Type B pancreatic cell (in vitro differentiated cells): ENCODE results near the gene TCF25. TPM values are rescaled to one million over a fixed set of nuclear protein-coding genes. Genes with fewer than 3 reads are reported as not detected.
A peak's percentile ranks its signal among the peaks of the same experiment; 100 is the strongest.
"Not testable (repeated sequence)": the region's sequence is repeated elsewhere in the genome, so short reads cannot be mapped to it uniquely, and the experiment has no call there.

ENCODE experiments used
- DNase-seq: peaks from one replicate; pipeline ENCODE4 v3.0.0; 2021; ENCODE audit warnings: mixed read lengths; ENCODE audit not compliant: unreplicated experiment; ENCODE audit errors: extremely low spot score
- H3K27ac Mint-ChIP-seq: 2 replicates; pipeline ENCODE4 v1.8.0; 2021; ENCODE audit warnings: mild to moderate bottlenecking, mixed read lengths
- H3K27me3 Mint-ChIP-seq: 2 replicates; pipeline ENCODE4 v1.8.0; 2021; ENCODE audit warnings: mixed read lengths
- H3K36me3 Mint-ChIP-seq: 2 replicates; pipeline ENCODE4 v1.8.0; 2021; ENCODE audit warnings: mixed read lengths
- H3K4me1 Mint-ChIP-seq: one replicate; pipeline ENCODE4 v1.8.0; 2021; ENCODE audit warnings: mixed read lengths; ENCODE audit not compliant: unreplicated experiment
- H3K4me3 Mint-ChIP-seq: 2 replicates; pipeline ENCODE4 v1.8.0; 2021; ENCODE audit warnings: mild to moderate bottlenecking, mixed read lengths
- H3K9me3 Mint-ChIP-seq: 2 replicates; pipeline ENCODE4 v1.8.0; 2021; ENCODE audit warnings: mixed read lengths
- long read RNA-seq: library from polyadenylated mRNA; unstranded; transcript quantifications from one replicate; pipeline ENCODE4 v2.0.0, GENCODE V29; 2020
- total RNA-seq: library from RNA; stranded (reverse); gene quantifications from 2 replicates; pipeline ENCODE4 v1.2.1, GENCODE V29; 2021; ENCODE audit warnings: low replicate concordance
- TF ChIP-seq, protein P1 (sequence below): fragments of 200-600 bp; sonication (generic); conservative IDR thresholded peaks from 2 replicates; pipeline ENCODE4 v1.5.0; 2021; ENCODE audit warnings: antibody characterized with exemption, mild to moderate bottlenecking

TCF25 gene, protein sequence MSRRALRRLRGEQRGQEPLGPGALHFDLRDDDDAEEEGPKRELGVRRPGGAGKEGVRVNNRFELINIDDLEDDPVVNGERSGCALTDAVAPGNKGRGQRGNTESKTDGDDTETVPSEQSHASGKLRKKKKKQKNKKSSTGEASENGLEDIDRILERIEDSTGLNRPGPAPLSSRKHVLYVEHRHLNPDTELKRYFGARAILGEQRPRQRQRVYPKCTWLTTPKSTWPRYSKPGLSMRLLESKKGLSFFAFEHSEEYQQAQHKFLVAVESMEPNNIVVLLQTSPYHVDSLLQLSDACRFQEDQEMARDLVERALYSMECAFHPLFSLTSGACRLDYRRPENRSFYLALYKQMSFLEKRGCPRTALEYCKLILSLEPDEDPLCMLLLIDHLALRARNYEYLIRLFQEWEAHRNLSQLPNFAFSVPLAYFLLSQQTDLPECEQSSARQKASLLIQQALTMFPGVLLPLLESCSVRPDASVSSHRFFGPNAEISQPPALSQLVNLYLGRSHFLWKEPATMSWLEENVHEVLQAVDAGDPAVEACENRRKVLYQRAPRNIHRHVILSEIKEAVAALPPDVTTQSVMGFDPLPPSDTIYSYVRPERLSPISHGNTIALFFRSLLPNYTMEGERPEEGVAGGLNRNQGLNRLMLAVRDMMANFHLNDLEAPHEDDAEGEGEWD
- total RNA-seq = 170 and 184 TPM in 2 replicates
- long read RNA-seq, transcript TCF25-201 (18 exons, 2,233 nt) = major isoform, 88 of 162 reads
- long read RNA-seq, partial matches to known transcripts = 21 of 162 reads
- long read RNA-seq, other reads (novel, unspliced or antisense) = 53 of 162 reads

DNA sequence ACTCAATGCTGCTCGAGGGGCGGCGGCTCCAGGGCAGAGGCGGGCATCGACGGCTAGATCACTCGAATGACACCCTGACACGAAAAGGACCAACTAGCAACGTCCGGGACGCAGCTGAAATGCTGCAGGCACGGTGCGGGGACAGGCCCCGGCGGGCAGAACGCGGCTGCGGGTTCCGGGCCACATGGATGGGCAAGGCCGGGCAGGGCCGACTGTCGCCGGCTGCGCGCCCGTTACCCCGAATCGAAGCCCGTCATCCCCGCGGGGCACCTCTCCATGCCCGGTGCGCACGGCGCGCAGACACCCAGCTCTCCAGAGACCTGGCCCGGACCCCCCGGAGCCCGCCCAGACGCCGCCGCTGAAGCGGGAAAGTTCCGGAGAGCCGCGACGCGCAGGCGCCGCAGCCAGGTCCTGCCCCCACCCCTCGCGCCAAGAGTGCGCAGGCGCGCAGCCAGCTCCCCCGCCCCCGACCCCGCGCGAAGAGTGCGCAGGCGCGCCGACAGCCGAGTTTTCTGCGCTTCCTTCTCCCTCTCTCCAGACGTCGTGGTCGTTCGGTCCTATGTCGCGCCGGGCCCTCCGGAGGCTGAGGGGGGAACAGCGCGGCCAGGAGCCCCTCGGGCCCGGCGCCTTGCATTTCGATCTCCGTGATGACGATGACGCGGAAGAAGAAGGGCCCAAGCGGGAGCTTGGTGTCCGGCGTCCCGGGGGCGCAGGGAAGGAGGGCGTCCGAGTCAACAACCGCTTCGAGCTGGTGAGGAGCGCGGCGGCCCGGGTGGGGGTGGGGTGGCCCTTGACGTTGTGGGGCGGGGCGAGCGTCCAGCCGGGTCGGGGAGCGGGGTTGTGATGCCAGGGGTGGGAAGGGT is at the start of gene TCF25:
Gene TCF25 (plus strand): TSS at position 484 of the 863 bp plus-strand sequence. CDS start 76 bp downstream, at position 560.
- Mint-ChIP-seq H3K27me3 (no peaks in the 10 kb centered on the region), H3K4me1 (peaks cover 11% of the 10 kb centered on the region), H3K27ac (peak within 1 kb of the TSS; percentile 94), H3K4me3 (peak within 1 kb of the TSS; percentile 93), H3K36me3 (peaks cover 9% of the 10 kb centered on the region), H3K9me3 (no peaks in the 10 kb centered on the region)
- peak; percentile 92 for DNase-seq
- TF ChIP-seq, protein P1, sequence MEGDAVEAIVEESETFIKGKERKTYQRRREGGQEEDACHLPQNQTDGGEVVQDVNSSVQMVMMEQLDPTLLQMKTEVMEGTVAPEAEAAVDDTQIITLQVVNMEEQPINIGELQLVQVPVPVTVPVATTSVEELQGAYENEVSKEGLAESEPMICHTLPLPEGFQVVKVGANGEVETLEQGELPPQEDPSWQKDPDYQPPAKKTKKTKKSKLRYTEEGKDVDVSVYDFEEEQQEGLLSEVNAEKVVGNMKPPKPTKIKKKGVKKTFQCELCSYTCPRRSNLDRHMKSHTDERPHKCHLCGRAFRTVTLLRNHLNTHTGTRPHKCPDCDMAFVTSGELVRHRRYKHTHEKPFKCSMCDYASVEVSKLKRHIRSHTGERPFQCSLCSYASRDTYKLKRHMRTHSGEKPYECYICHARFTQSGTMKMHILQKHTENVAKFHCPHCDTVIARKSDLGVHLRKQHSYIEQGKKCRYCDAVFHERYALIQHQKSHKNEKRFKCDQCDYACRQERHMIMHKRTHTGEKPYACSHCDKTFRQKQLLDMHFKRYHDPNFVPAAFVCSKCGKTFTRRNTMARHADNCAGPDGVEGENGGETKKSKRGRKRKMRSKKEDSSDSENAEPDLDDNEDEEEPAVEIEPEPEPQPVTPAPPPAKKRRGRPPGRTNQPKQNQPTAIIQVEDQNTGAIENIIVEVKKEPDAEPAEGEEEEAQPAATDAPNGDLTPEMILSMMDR = peak; percentile 34

DNA sequence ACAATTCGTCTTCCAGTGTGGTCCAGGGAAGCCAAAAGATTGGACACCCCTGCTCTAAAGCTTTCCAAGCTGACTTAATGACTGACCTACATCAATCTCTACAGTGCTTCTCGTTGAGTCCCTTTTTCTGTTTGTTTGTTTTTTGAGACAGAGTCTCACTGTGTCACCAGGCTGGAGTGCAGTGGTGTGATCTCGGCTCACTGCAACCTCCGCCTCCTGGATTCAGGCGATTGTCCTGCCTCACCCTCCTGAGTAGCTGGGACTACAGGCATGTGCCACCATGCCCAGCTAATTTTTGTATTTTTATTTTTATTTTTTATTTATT is 49.6 kb upstream of the TCF25 start:
- DNase-seq, H3K4me3 Mint-ChIP-seq, H3K36me3 Mint-ChIP-seq, H3K9me3 Mint-ChIP-seq, H3K27me3 Mint-ChIP-seq: not testable (repeated sequence)
- H3K4me1 Mint-ChIP-seq = peaks cover 29% of the 10 kb centered on the region
- H3K27ac Mint-ChIP-seq = peak overlapping the region; percentile 39

DNA sequence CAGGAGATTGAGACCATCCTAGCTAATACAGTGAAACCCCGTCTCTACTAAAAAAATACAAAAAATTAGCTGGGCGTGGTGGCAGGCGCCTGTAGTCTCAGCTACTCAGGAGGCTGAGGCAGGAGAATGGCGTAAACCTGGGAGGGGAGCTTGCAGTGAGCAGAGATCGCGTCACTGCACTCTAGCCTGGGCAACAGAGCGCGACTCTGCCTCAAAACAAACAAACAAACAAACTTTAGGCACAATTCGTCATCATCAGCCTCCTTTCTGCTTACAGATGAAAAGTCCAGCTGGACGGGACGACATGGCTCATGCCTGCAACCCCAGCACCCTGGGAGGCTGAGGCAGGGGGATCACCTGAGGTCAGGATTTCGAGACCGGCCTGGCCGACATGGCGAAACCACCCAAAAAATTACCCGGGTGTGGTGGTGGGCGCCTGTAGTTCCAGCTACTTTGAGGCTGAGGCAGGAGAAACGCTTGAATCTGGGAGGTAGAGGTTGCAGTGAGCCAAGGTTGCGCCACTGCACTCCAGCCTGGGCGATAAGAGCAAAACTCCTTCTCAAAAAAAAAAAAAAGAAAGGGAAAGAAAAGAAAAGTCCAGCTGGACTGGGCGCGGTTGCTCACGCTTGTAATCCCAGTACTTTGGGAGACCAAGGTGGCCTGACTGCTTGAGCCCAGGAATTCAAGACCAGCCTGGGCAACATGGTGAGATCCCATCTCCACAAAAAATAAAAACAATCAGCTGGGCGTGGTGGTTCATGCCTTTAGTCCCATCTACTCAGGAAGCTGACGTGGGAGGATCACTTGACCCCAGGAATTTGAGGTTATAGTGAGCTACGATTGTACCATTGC is 46.6 kb upstream of the TCF25 start:
- Mint-ChIP-seq H3K4me1 (peaks cover 33% of the 10 kb centered on the region), H3K36me3 (no peaks in the 10 kb centered on the region), H3K9me3 (no peaks in the 10 kb centered on the region), H3K4me3 (peak overlapping the region; percentile 89), H3K27ac (no peak overlapping the region), H3K27me3 (no peaks in the 10 kb centered on the region)
- TF ChIP-seq, protein P1 = no peak
- no peak for DNase-seq

DNA sequence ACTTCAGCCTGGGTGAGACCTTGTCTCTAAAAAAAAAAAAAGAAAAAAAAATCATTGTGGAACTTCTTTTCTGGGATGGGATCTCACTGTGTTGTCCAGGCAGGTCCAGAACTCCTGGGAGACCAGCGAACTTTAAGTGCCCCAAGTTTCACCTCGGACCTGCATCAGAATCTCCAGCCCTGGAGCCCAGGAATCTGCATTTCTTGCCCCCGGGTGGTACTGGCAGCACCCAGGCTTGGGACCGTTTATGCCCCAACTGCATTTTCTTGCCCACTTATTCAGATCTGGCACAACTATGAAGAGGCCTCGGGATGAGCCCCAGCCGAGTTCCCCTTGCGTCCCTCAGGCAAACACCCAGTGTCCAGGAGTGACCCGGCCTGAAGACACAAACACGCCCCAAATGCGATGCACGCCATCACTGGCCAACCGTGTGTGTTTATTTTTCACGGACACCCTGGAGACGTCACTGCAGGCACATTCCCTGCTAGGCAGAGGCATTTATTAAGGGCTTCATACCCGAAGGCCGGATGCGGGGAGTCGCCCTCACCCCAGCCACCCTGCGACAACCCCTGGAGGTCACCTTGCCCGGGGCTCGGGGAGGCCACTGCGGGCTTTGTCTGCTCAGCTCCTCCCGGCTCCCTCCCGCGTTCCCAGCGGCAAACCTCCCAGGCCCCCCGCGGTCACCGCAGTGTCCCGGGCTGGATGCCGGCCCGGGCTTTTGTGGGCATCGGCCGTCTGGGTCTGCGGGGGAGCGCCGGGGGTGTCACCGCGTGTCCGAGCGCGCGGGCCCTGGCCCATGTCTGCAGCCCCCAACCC is 45.8 kb upstream of the TCF25 start:
- Mint-ChIP-seq H3K4me1 (peaks cover 25% of the 10 kb centered on the region), H3K27ac (peak overlapping the region; percentile 90), H3K27me3 (no peaks in the 10 kb centered on the region), H3K36me3 (no peaks in the 10 kb centered on the region), H3K4me3 (peak overlapping the region; percentile 89), H3K9me3 (no peaks in the 10 kb centered on the region)
- TF ChIP-seq, protein P1 = no peak
- DNase-seq = no peak

DNA sequence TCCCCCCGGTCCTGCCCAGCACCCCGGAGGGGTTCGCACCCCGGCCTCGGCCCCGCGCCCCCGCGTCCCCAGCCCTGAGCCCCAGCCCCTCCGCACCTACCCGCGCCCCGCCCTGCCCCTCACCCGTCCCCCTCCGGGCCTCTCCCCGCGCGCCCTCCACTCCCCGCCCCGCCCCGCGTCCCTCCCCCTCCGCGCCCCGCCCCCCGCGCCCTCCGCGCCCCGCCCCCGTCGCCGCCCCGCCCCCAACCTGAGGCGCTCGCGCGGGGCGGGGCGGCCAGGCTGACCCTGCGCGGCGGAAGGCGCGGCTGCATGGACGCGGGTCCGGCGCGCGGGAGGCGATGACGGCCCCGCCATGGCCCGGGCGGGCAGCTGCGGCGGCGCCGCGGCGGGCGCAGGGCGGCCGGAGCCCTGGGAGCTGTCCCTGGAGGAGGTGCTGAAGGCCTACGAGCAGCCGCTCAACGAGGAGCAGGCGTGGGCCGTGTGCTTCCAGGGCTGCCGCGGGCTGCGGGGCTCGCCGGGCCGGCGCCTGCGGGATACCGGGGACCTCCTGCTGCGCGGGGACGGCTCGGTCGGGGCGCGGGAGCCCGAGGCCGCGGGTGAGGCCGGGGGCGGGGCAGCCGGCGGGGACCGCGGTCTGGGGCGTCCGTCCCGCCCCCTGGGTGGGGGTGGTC is 45.1 kb upstream of the TCF25 start, which contains the start of gene SPIRE2:
Gene SPIRE2 (plus strand): TSS at position 277 of the 671 bp plus-strand sequence. CDS start 76 bp downstream, at position 353.
- peaks cover 18% of the 10 kb centered on the region for H3K4me1 Mint-ChIP-seq
- H3K4me3 Mint-ChIP-seq = peak within 1 kb of the TSS; percentile 91
- peak; percentile 85 for DNase-seq
- peak within 1 kb of the TSS; percentile 90 for H3K27ac Mint-ChIP-seq
- TF ChIP-seq, protein P1 = no peak
- no peaks in the 10 kb centered on the region for H3K27me3 Mint-ChIP-seq
- H3K9me3 Mint-ChIP-seq = no peaks in the 10 kb centered on the region
- H3K36me3 Mint-ChIP-seq = no peaks in the 10 kb centered on the region
